ENCODE data around the gene FRS3.

DNA sequence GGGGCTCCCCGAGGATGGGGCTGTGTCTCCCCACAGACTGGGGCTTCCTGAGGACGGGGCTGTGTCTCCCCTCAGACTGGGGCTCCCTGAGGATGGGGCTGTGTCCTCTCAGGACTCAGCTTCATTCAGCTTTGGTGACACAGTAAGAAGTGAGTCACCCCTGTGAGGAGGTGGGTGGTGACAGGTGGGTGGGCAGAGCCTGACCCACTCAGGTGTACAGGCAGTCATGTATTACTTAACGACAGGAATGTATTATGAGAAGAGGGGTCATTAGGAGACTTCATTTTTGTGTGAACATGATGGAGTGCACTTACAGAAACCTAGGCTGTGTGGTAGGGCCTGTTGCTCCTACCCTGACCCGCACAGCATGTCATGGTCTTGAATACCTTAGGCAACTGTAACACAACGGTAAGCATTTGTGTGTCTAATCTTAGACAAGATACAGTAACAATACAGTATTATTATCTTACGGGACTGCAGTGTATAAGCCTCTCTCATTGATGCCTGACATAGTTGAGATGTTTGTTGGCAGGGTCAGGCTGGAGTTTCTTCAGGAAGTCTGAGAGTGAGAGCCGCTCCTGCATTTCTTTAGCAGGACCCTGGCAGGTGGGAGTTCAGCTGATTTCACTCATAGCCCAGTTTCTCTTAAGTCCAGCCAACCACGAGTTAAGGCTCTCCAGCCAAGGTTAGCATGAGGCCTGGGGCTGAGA lies 21.6 kb downstream of the FRS3 start:
- no peak for TF ChIP-seq POLR2A (IDR thresholded peaks at IDR 0.05; ENCODE audit: low read depth, low read length)
- no peak for TF ChIP-seq POU2F2 (IDR thresholded peaks at IDR 0.05; ENCODE audit: low read depth, low read length)
- no peak for TF ChIP-seq PAX5 (IDR thresholded peaks at IDR 0.05; ENCODE audit: insufficient read depth, low read length, severe bottlenecking)
- no peak for TF ChIP-seq POLR2AphosphoS5 (IDR thresholded peaks at IDR 0.05; ENCODE audit: low read depth, low read length)

Measured in GM12891 (cell line).